T-helper 2 cell treated with Interferon-gamma antibody and Interleukin-4, amounts not matched to agents 5 μg/mL and 100 μg/mL, for 36 hours (primary cell): Measurements from ENCODE around the gene ART5.
"Not testable (repeated sequence)": the region's sequence is repeated elsewhere in the genome, so short reads cannot be mapped to it uniquely, and the experiment has no call there.

Experiments used
- DNase-seq: peaks from one replicate; pipeline ENCODE4 v3.0.0; 2021; ENCODE audit warnings: low spot score
- H3K27ac Mint-ChIP-seq: one replicate; pipeline ENCODE4 v1.8.0; 2021; ENCODE audit warnings: mild to moderate bottlenecking, mixed read lengths
- H3K27me3 Mint-ChIP-seq: one replicate; pipeline ENCODE4 v1.8.0; 2021; ENCODE audit warnings: low read depth, mixed read lengths
- H3K36me3 Mint-ChIP-seq: one replicate; pipeline ENCODE4 v1.8.0; 2021; ENCODE audit warnings: low read depth, mixed read lengths
- H3K4me1 Mint-ChIP-seq: one replicate; pipeline ENCODE4 v1.8.0; 2021; ENCODE audit warnings: low read depth, mixed read lengths
- H3K4me3 Mint-ChIP-seq: one replicate; pipeline ENCODE4 v1.8.0; 2022; ENCODE audit warnings: mild to moderate bottlenecking, moderate library complexity, mixed read lengths
- H3K9me3 Mint-ChIP-seq: one replicate; pipeline ENCODE4 v1.8.0; 2021; ENCODE audit warnings: mixed read lengths

ART5 gene

DNA sequence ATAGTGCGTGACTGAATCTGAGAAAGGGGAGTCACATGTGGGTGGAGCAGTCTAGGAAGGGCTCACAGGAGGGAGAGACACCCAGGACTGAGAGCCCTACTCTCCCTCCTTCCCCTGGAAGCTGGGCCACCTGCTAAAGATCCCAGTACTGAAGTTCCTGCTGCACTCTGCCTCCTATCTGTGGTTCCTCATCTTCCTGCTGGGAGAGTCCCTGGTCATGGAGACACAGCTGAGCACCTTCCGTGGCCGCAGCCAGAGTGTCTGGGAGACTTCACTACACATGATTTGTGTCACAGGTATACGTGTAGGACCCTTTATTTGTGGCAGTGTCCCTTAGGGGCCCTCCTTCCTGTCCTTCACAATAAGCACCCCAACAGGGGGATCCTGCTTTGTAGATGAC is 19.3 kb downstream of the ART5 start:
- Mint-ChIP-seq H3K4me1 (no peaks in the 10 kb centered on the region), H3K36me3 (no peaks in the 10 kb centered on the region), H3K27me3 (peaks cover 4% of the 10 kb centered on the region)

DNA sequence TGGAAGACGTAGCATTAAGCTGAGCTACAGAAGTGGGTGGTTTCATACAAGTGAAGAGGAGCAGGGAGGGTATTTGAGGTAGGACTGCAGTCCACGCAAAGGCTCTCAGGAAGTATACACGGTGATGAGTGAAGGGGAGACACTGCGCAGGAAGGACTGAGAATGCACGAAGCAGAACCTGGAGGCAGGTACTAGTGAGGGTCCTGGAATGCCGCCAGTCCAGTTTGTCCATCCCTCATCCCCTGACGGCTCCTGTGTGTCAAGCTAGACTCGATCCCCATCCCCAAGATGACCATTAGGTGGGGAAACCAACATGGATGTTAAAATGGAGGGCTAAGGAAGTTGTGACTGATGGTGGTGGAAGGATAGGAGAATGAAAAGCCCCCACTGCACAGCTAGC is 23.8 kb downstream of the ART5 start:
- H3K9me3 Mint-ChIP-seq = no peaks in the 10 kb centered on the region
- no peak overlapping the region for H3K27ac Mint-ChIP-seq
- H3K4me3 Mint-ChIP-seq = no peak overlapping the region
- no peaks in the 10 kb centered on the region for H3K27me3 Mint-ChIP-seq
- DNase-seq = no peak
- peaks cover 16% of the 10 kb centered on the region for H3K4me1 Mint-ChIP-seq
- H3K36me3 Mint-ChIP-seq = no peaks in the 10 kb centered on the region

More for the DNA sequence above, 19.3 kb downstream of the ART5 start:
- Mint-ChIP-seq H3K9me3 (no peaks in the 10 kb centered on the region), H3K27ac (no peak overlapping the region), H3K4me3 (no peak overlapping the region)
- DNase-seq = no peak

DNA sequence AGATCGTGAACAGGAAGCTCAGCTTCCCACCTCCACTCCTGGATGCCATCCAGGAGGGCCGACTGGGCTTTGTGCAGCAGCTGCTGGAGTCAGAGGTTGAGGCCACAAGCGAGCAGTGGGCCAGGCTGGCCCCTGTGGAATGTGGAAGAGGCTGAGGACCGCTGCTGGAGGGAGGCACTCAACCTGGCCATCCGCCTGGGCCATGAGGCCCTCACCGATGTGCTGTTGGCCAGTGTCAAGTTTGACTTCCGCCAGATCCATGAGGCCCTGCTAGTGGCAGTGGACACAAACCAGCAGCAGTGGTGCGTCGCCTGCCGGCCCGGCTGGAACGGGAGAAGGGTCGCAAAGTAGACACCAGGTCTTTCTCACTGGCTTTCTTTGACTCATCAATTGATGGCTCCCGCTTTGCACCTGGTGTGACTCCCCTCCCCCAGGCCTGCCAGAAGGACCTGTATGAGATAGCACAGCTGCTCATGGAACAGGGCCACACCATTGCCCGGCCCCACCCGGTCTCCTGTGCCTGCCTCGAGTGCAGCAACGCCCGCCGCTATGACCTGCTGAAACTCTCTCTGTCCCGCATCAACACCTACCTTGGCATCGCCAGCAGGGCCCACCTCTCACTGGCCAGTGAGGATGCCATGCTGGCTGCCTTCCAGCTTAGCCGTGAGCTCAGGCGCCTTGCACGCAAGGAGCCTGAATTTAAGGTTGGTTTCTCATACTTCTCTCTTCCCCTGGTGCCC is 24.9 kb downstream of the ART5 start:
- no peak overlapping the region for H3K27ac Mint-ChIP-seq
- H3K27me3 Mint-ChIP-seq = no peaks in the 10 kb centered on the region
- H3K4me3 Mint-ChIP-seq = no peak overlapping the region
- H3K9me3 Mint-ChIP-seq = peaks cover 5% of the 10 kb centered on the region
- DNase-seq = no peak
- peaks cover 16% of the 10 kb centered on the region for H3K4me1 Mint-ChIP-seq
- no peaks in the 10 kb centered on the region for H3K36me3 Mint-ChIP-seq

DNA sequence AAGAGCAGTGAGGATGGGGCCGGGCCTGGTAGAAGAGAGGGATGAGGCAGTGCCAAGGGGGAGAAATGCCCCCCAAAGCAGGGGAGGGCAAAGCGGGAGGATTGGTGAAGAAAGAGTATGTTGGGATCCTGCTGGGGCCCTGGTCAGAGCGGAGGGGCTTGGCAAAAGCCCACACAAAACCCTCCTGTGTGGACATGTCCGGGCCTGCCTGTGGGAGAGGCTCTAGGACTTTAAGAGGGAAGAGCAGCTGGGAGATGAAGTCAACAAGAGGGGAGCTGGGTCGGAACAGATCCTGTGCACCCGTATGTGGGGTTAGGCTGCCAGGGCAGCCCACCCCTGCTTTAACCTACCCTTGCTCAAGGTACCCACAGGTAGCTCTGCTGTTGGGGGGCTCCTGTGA is 25.8 kb downstream of the ART5 start:
- Mint-ChIP-seq H3K4me3 (no peak overlapping the region), H3K36me3 (no peaks in the 10 kb centered on the region), H3K27me3 (no peaks in the 10 kb centered on the region), H3K4me1 (peaks cover 16% of the 10 kb centered on the region), H3K27ac (no peak overlapping the region), H3K9me3 (peaks cover 6% of the 10 kb centered on the region)
- no peak for DNase-seq

DNA sequence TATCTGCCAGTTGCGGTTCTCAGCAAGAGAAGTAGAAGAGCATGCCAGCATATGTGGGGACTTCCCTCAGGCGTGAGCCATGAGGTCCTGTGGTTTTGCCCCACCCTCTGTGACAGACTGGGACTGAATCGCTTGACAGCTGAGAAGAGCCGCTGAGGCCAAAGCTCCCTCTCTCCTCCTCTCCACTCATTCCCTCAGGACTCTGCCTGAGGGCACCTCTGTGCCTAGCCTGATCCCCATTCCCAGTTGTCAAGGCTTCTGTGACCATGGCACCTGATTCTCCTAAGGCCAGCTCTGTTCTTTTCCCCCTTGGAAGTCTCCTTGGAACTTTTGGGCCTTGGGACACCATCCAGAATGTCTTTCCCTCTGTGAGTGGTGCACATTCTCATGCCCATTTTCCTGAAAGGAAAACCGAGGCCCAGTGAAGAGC is 27.0 kb downstream of the ART5 start:
- peak; percentile 59 for DNase-seq
- Mint-ChIP-seq H3K27me3 (no peaks in the 10 kb centered on the region), H3K4me1 (peaks cover 16% of the 10 kb centered on the region), H3K9me3 (peaks cover 6% of the 10 kb centered on the region), H3K4me3 (peak overlapping the region; percentile 37), H3K27ac (peak overlapping the region; percentile 74), H3K36me3 (no peaks in the 10 kb centered on the region)

DNA sequence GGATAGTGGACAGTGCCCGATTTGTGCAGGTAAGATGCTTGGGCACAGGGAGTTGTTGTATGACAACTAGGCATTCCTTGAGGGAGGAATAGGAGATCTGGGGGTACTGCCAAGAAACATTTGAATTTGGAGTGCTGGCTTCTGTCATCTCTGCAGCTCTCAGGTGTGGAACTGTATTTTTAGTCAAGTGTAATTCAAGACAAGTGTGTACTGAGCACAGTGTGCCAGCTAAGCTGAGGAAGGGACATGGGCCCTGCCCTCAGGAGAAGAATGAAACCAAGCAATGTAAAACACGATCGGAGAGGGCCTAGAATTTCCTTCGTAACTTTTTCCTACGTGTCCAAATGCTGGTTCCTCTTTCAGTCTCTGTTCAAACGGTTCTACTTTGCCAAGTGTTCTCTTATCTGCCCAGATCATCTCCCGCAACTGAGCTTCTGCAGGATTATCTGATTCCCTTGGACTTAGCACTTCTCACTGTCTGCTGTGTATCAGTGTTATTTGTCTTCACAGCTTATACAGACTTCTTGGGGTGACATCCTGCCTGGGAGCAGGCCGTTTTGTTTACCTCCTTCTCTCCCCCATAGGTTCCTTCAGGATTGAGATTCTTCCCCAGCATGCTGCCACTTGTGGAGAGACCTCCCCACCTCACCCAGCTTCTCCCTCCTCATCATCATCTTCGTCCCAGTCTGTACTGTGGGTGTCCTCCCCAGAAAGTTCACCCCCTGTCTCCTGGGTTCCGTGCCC is 27.6 kb downstream of the ART5 start:
- H3K36me3 Mint-ChIP-seq = no peaks in the 10 kb centered on the region
- H3K27ac Mint-ChIP-seq = peak overlapping the region; percentile 74
- DNase-seq = no peak
- H3K4me1 Mint-ChIP-seq = peaks cover 16% of the 10 kb centered on the region
- H3K9me3 Mint-ChIP-seq = peaks cover 6% of the 10 kb centered on the region
- H3K27me3 Mint-ChIP-seq = no peaks in the 10 kb centered on the region
- peak overlapping the region; percentile 37 for H3K4me3 Mint-ChIP-seq

DNA sequence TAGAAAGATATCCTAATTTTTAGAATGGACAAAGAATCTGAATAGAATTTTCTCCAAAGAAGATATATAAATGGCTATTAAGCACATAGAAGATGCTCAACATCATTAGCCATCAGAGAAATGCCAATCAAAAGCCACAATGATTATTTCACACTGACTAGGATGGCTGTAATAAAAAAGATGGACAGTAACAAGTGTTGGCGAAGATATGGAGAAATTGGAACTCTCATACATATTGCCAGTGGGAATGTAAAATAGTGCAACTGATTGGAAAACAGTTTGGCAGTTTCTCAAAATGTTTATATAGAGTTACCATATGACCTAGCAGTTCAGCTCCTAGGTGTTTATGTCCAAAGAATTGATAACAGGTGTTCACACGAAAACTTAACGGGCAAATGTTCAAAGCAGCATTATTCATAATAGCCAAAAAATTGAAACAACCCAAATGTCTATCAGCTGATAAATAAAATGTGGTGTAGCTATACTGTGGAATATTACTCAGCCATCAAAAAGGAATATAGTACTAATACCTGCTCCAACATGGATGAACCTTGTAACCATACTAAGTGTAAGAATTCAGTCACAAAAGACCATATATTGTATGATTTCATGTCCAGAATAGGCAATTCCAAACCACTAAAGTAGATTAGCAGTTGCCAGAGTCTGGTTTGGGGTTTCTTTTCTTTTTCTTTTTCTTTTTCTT is 29.7 kb downstream of the ART5 start:
- peaks cover 16% of the 10 kb centered on the region for H3K4me1 Mint-ChIP-seq
- H3K27ac Mint-ChIP-seq = no peak overlapping the region
- no peaks in the 10 kb centered on the region for H3K36me3 Mint-ChIP-seq
- no peak overlapping the region for H3K4me3 Mint-ChIP-seq
- no peak for DNase-seq
- peaks cover 6% of the 10 kb centered on the region for H3K9me3 Mint-ChIP-seq
- no peaks in the 10 kb centered on the region for H3K27me3 Mint-ChIP-seq

DNA sequence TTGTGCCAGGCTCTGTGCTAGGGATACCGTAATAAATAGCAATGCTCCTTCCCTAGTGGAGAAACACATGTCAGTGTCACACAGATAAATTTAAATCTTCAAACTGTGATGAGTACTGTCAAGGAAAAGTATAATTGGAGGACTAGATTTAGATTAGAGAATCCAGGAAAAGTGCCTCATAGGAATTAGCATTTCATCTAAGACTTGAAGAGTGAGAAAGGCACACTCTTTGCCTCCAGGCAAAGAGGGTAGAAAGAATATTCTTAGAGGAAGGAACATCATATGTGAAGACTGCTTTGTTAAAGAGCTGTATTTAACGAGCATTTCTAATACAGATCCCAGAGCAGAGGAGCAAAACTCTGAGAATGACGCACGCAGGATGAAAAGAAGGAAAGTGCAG is 30.9 kb downstream of the ART5 start:
- DNase-seq = no peak
- Mint-ChIP-seq H3K27ac (no peak overlapping the region), H3K4me1 (peaks cover 16% of the 10 kb centered on the region), H3K4me3 (no peak overlapping the region), H3K36me3 (no peaks in the 10 kb centered on the region), H3K27me3 (no peaks in the 10 kb centered on the region), H3K9me3 (peaks cover 6% of the 10 kb centered on the region)

DNA sequence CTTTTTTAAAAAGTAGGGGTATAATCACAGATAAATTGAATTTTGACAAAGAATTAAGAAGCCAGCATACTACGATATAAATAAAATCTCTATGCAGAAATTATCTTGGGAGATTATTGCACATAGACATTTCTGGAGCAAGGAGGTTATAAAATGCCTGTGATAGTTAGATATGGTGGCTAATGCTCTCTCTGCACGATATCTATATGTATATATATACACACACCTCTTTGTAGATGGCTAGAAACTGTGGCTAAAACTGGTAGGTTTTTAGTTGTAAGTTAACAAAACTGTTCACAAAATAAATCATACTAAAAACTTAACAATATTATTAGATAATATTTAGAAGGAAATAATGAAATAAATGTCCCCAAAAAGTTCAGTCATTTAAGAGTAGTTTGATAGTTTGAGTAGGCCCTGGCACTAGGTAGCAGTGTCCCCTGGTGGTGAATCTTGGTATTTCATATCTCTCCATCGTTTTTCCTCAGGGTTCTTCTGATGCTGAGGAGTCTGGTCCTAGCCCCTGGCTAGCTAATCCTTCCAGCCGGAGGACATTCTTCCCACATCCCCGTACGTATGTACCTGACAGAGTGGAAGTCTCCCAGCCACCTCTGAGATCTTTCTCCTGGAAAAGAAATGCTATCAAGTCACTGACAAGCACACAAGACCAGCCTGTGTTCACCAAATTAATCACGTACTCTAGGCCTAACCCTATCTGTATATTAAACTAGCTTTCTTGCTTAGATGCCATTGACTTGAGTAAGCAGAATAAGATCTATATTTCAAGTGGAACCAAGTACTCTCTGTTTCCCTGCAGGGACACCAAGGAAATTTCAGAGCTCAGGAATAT is 32.2 kb downstream of the ART5 start:
- DNase-seq = no peak
- Mint-ChIP-seq H3K9me3 (peaks cover 6% of the 10 kb centered on the region), H3K27me3 (peaks cover 4% of the 10 kb centered on the region), H3K27ac (no peak overlapping the region), H3K4me1 (peaks cover 8% of the 10 kb centered on the region), H3K4me3 (no peak overlapping the region), H3K36me3 (no peaks in the 10 kb centered on the region)

DNA sequence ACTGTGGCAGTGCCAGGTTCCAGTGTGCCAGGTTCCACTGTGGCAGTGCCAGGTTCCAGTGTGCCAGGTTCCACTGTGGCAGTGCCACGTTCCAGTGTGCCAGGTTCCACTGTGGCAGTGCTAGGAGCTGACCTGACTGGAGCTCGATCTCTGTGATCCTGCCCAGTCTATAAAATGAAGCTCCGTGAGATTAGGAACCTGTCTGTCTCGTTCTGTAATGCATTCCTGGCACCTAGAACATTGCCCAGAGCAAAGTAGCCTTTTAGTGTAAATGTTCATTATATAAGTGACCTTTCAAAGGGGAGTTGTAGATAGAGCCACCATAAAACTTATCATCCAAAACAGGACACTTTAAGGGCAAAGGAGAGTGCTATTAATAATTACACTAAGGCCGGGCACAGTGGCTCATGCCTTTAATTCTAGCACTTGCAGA is 36.0 kb downstream of the ART5 start:
- no peaks in the 10 kb centered on the region for H3K4me1 Mint-ChIP-seq
- no peak overlapping the region for H3K4me3 Mint-ChIP-seq
- peaks cover 9% of the 10 kb centered on the region for H3K27me3 Mint-ChIP-seq
- DNase-seq = no peak
- H3K9me3 Mint-ChIP-seq = no peaks in the 10 kb centered on the region
- no peak overlapping the region for H3K27ac Mint-ChIP-seq
- no peaks in the 10 kb centered on the region for H3K36me3 Mint-ChIP-seq

DNA sequence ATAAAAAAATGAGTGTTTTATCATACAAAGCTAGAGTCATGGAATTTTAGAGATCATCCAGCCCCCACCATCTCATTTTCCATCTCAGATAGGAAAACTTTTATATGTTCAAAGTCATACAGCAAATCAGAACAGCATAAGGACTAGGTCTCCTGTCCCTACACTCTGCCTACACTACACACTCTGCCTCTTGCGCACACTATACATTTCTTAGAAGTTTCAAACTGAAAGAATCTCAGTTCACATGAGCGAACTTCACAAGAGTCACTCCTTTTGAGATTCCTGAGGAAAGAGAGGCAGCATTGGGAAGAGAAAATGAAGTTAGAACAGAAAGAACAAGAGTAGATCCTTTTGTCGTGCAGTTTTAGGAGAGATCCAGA is 36.5 kb downstream of the ART5 start:
- no peaks in the 10 kb centered on the region for H3K4me1 Mint-ChIP-seq
- H3K36me3 Mint-ChIP-seq = no peaks in the 10 kb centered on the region
- peaks cover 9% of the 10 kb centered on the region for H3K27me3 Mint-ChIP-seq
- no peak for DNase-seq
- H3K4me3 Mint-ChIP-seq = no peak overlapping the region
- no peak overlapping the region for H3K27ac Mint-ChIP-seq
- no peaks in the 10 kb centered on the region for H3K9me3 Mint-ChIP-seq

DNA sequence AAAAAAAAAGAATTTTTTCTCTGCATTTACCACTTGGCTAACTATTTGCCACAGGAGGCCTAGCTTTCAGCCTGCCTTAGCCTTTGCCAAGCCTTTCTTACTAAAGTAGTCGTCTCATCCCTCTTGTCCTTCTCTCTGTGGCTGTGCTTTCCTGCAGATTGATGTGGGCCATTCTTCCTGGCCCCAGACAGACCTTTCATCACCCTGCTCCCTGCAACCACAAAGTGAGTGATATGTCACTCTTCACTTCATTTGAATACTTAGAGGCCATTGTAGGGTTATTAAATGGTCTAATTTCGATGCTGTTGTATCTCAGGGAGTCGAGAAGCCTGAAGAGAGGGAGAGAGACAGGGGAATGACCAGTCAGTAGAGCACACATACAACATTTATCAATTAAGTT is 37.6 kb downstream of the ART5 start:
- DNase-seq = no peak
- no peak overlapping the region for H3K4me3 Mint-ChIP-seq
- H3K36me3 Mint-ChIP-seq = no peaks in the 10 kb centered on the region

DNA sequence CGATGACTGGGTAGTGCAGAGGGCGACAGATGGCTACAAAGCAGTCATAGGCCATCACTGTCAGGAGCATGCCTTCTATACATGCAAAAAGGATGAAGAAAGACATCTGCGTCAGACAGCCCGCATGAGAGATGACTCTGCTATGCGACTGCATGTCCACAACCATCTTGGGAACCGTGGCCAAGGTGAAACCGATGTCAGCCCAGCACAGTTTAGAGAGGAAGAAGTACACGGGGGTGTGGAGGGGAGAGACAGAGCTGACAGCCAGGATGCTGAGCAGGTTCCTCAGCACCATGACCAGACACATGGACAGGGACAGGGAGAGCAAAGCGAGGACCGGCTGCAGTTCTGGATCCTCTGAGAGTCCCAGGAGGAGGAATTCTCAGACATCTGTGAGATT is 41.6 kb downstream of the ART5 start:
- not testable (repeated sequence) for H3K27ac Mint-ChIP-seq, H3K4me3 Mint-ChIP-seq, H3K4me1 Mint-ChIP-seq, H3K27me3 Mint-ChIP-seq, H3K9me3 Mint-ChIP-seq, DNase-seq, H3K36me3 Mint-ChIP-seq

More for the DNA sequence above, 37.6 kb downstream of the ART5 start:
- Mint-ChIP-seq H3K27ac (no peak overlapping the region), H3K27me3 (peaks cover 9% of the 10 kb centered on the region), H3K9me3 (no peaks in the 10 kb centered on the region), H3K4me1 (no peaks in the 10 kb centered on the region)
